ENCODE data around the gene SLC50A1.

The SLC50A1 gene

GRCh38 chr1:155182052-155182550 lies 46.4 kb downstream of the SLC50A1 start:
- DNase-seq, result no peak

GRCh38 chr1:155183775-155184221 lies 48.1 kb downstream of the SLC50A1 start:
- no peak for DNase-seq

- DNase-seq, result no peak
These were observed 48.7 kb downstream of the SLC50A1 start for GRCh38 chr1:155184351-155184811.

GRCh38 chr1:155184835-155185782 lies 49.5 kb downstream of the SLC50A1 start:
- DNase-seq, result peak in 1 of 58 donors; percentile 20

GRCh38 chr1:155185783-155186066 lies 50.1 kb downstream of the SLC50A1 start:
- no peak for DNase-seq

- DNase-seq, result no peak
These were observed 50.6 kb downstream of the SLC50A1 start for GRCh38 chr1:155186067-155186793.

- no peak for DNase-seq
These were observed 51.3 kb downstream of the SLC50A1 start for GRCh38 chr1:155186794-155187455.

- no peak for DNase-seq
These were observed 51.8 kb downstream of the SLC50A1 start for GRCh38 chr1:155187456-155187891.

- DNase-seq, result no peak
These were observed 52.6 kb downstream of the SLC50A1 start for GRCh38 chr1:155188268-155188667.
